HAP-1 (cell line): Measurements from ENCODE around the gene TWF2.
A peak's percentile ranks its signal among the peaks of the same experiment; 100 is the strongest.

Experiments used
- DNase-seq, 2 experiments: peaks; one replicate each; pipeline ENCODE4 v3.0.0-alpha.2; 2016 to 2020; ENCODE audit warnings: low spot score in 2 of 2
- H3K27me3 ChIP-seq: fragments of 250-450 bp; sonication (Bioruptor Pico); 2 replicates; pipeline ENCODE4 v1.5.1; 2020; ENCODE audit warnings: low read depth, mild to moderate bottlenecking, moderate library complexity
- H3K36me3 ChIP-seq: fragments of 250-450 bp; sonication (Bioruptor Pico); replicated peaks from 2 replicates; pipeline ENCODE4 v1.5.1; 2020; ENCODE audit warnings: mild to moderate bottlenecking
- H3K4me1 ChIP-seq: fragments of 250-450 bp; sonication (Bioruptor Pico); 2 replicates; pipeline ENCODE4 v1.5.1; 2020; ENCODE audit warnings: mild to moderate bottlenecking
- H3K4me3 ChIP-seq: fragments of 250-450 bp; sonication (Bioruptor Pico); 2 replicates; pipeline ENCODE4 v1.5.1; 2020; ENCODE audit warnings: mild to moderate bottlenecking, moderate library complexity
- H3K9me3 ChIP-seq: fragments of 250-450 bp; sonication (Bioruptor Pico); 2 replicates; pipeline ENCODE4 v1.5.1; 2020; ENCODE audit warnings: mild to moderate bottlenecking, moderate library complexity
- in situ Hi-C: fragments of 300-500 bp; cut with MboI; formaldehyde crosslinking; loops from 3 replicates; pipeline ENCODE4 v1.14.3; 2020; ENCODE audit warnings: low sequenced_read_pairs, inconsistent platforms, mixed read lengths

TWF2 gene

DNA sequence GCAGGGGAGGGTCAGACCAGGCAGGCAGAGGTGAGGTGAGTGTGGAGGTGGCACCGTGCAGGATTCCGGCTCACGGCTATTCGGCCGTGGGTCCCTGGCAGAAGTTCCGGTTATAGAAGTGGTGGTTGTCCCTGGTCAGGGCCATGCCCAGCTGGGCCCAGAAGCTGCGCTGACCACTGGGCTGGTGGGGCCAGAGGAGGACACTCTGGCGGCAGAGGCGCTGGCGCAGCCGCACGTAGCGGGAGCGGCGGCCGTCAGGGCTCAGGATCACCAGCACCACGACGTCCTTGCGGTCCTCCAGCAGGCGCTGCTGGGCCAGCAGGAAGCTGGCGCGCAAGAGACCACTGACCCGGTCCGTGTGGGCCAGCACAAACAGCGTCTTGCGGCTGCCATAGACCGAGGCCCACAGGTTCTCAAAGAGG, 17.8 kb downstream of the TWF2 start:
- DNase-seq: no peak
- Histone ChIP-seq H3K36me3 (no peaks in the 10 kb centered on the region), H3K4me1 (no peaks in the 10 kb centered on the region), H3K27me3 (no peaks in the 10 kb centered on the region), H3K9me3 (no peaks in the 10 kb centered on the region), H3K4me3 (no peak overlapping the region)
- in situ Hi-C loops: no loop called here

GRCh38 chr3:52220380-52221026, 18.5 kb downstream of the TWF2 start:
- DNase-seq: peak; percentile 67 to 94
- H3K4me3 ChIP-seq: no peak overlapping the region
- in situ Hi-C loops: no loop called here
- no peaks in the 10 kb centered on the region for H3K9me3 ChIP-seq
- H3K27me3 ChIP-seq: no peaks in the 10 kb centered on the region
- no peaks in the 10 kb centered on the region for H3K4me1 ChIP-seq
- no peaks in the 10 kb centered on the region for H3K36me3 ChIP-seq

DNA sequence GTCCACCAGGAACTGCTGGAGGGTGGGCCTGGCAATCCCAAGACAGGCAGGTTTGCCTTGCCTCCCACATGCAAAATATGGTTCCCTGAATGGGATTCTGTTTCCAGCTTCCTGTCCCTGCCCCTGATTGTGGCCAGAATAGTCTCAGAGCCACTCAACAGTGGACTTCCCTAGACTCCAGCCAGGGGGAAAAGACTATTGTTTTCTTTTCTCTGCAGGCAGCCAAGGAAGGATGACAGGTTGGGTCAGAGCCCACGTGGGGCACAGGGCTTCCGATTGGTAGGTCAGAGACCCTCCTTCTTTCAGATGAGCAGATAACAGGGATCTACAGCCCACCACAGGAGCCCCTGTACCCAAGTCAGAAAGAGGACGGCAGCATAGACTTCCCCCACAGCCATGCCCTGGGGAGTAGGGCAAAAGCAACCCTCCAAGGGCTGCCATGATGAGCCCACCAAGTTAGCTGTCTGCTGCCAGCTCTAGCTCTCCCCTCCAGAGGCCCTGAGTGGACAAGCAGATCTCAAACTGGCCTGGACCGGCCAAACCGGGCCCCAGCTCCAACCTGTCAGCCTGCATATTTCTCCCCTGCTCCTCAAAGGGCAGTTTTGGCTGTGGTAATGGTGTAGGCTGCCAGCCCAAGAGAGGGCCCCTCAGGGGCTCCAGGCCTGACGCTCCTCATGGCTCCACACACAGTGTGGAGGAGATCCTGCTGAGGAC, 19.9 kb downstream of the TWF2 start:
- Histone ChIP-seq H3K36me3 (peaks cover 12% of the 10 kb centered on the region), H3K4me3 (no peak overlapping the region), H3K27me3 (no peaks in the 10 kb centered on the region), H3K4me1 (no peaks in the 10 kb centered on the region), H3K9me3 (no peaks in the 10 kb centered on the region)
- in situ Hi-C loops: no loop called here
- no peak for DNase-seq

DNA sequence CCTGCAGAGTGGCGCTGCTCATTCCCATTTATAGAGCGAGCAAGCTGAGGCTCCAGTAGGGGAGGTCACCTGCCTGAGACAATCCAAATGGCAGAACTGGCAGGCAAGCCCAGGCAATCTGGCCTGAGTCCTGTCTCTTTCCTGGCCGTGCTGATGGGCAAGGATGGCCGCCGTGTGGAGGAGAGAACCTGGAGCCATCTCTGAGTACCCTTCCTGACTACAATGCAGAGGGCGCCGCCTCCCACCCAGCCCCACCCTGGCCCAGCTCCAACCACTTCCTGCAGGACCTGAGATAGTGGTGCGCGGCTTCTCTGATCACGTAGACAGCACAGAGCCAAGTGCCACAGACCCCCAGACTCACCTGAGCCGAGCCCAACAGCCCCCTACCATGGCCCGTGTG, 20.5 kb downstream of the TWF2 start:
- no peaks in the 10 kb centered on the region for H3K4me1 ChIP-seq
- no peaks in the 10 kb centered on the region for H3K9me3 ChIP-seq
- H3K36me3 ChIP-seq: peaks cover 18% of the 10 kb centered on the region
- in situ Hi-C loops: no loop called here
- DNase-seq: no peak
- H3K27me3 ChIP-seq: no peaks in the 10 kb centered on the region
- H3K4me3 ChIP-seq: no peak overlapping the region

- Histone ChIP-seq H3K27me3 (no peaks in the 10 kb centered on the region), H3K9me3 (no peaks in the 10 kb centered on the region), H3K4me3 (no peak overlapping the region), H3K4me1 (no peaks in the 10 kb centered on the region), H3K36me3 (peaks cover 23% of the 10 kb centered on the region)
- DNase-seq: no peak
- in situ Hi-C loops: no loop called here
Measured at GRCh38 chr3:52218026-52218425, 20.9 kb downstream of the TWF2 start.

GRCh38 chr3:52217409-52217805, 21.6 kb downstream of the TWF2 start:
- in situ Hi-C loops: no loop called here
- no peaks in the 10 kb centered on the region for H3K4me1 ChIP-seq
- peaks cover 28% of the 10 kb centered on the region for H3K36me3 ChIP-seq
- H3K4me3 ChIP-seq: no peak overlapping the region
- no peaks in the 10 kb centered on the region for H3K9me3 ChIP-seq
- no peak for DNase-seq
- H3K27me3 ChIP-seq: no peaks in the 10 kb centered on the region

- H3K9me3 ChIP-seq: no peaks in the 10 kb centered on the region
- in situ Hi-C loops: no loop called here
- H3K4me1 ChIP-seq: no peaks in the 10 kb centered on the region
- H3K4me3 ChIP-seq: no peak overlapping the region
- peaks cover 34% of the 10 kb centered on the region for H3K36me3 ChIP-seq
- H3K27me3 ChIP-seq: no peaks in the 10 kb centered on the region
- no peak for DNase-seq
Measured at GRCh38 chr3:52216585-52217408, 22.2 kb downstream of the TWF2 start.

- in situ Hi-C loops: no loop called here
- H3K36me3 ChIP-seq: peaks cover 48% of the 10 kb centered on the region
Measured at GRCh38 chr3:52215351-52215750, 23.6 kb downstream of the TWF2 start.

GRCh38 chr3:52213901-52214300, 25.1 kb downstream of the TWF2 start:
- Histone ChIP-seq H3K36me3 (peaks cover 63% of the 10 kb centered on the region), H3K27me3 (no peaks in the 10 kb centered on the region), H3K9me3 (no peaks in the 10 kb centered on the region), H3K4me3 (no peak overlapping the region), H3K4me1 (no peaks in the 10 kb centered on the region)
- in situ Hi-C loops: no loop called here
- no peak for DNase-seq

More at GRCh38 chr3:52215351-52215750, 23.6 kb downstream of the TWF2 start:
- no peaks in the 10 kb centered on the region for H3K4me1 ChIP-seq
- DNase-seq: no peak
- H3K4me3 ChIP-seq: no peak overlapping the region
- H3K9me3 ChIP-seq: no peaks in the 10 kb centered on the region
- H3K27me3 ChIP-seq: no peaks in the 10 kb centered on the region

GRCh38 chr3:52213005-52213404, 26.0 kb downstream of the TWF2 start:
- no peak for DNase-seq
- Histone ChIP-seq H3K4me1 (no peaks in the 10 kb centered on the region), H3K36me3 (peaks cover 72% of the 10 kb centered on the region), H3K27me3 (no peaks in the 10 kb centered on the region), H3K4me3 (no peak overlapping the region), H3K9me3 (no peaks in the 10 kb centered on the region)
- in situ Hi-C loops: no loop called here

DNA sequence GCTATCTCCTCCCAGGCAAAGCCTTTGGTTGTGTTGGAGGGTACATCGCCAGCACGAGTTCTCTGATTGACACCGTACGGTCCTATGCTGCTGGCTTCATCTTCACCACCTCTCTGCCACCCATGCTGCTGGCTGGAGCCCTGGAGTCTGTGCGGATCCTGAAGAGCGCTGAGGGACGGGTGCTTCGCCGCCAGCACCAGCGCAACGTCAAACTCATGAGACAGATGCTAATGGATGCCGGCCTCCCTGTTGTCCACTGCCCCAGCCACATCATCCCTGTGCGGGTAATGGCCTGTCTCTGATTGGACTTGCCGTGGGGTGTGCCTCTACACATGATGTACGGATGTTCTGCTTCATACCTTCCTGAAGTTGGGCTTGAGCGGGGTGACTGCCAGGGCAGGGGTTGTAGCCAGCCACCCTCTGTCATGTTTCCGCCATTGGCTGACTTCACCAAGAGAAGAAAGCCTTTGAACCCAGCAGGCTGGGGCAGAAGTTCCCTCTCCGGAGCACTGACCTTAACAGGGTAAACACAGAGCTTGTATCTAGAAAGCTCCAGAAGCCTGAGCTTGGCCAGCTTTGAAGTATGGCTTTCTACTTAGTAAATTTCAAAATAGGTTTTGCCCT, 27.6 kb downstream of the TWF2 start:
- DNase-seq: no peak
- peaks cover 83% of the 10 kb centered on the region for H3K36me3 ChIP-seq
- no peaks in the 10 kb centered on the region for H3K9me3 ChIP-seq
- no peak overlapping the region for H3K4me3 ChIP-seq
- no peaks in the 10 kb centered on the region for H3K4me1 ChIP-seq
- H3K27me3 ChIP-seq: no peaks in the 10 kb centered on the region
- in situ Hi-C loops: no loop called here

DNA sequence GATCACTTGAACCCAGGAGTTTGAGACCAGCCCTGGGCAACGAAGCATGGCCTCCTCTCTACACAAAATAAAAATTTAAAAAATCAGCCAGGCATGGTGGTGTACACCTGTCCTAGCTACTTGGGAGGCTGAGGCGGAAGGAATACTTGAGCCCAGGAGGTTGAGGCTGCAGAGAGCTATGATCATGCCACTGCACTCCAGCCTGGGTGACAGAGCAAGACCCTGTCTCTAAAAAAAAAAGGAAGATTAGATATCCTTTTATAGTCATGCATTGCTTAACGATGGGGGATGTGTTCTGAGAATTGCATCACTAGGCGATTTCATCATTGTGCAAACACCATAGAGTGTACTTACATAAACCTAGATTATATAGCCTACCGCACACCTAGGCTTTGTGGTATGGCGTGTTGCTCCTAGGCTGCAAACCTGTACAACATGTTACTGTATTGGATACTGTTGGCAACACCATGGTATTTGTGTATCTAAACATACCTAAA, 28.4 kb downstream of the TWF2 start:
- no peaks in the 10 kb centered on the region for H3K9me3 ChIP-seq
- DNase-seq: no peak
- in situ Hi-C loops: no loop called here
- peaks cover 90% of the 10 kb centered on the region for H3K36me3 ChIP-seq
- H3K4me1 ChIP-seq: no peaks in the 10 kb centered on the region
- H3K27me3 ChIP-seq: no peaks in the 10 kb centered on the region
- no peak overlapping the region for H3K4me3 ChIP-seq

DNA sequence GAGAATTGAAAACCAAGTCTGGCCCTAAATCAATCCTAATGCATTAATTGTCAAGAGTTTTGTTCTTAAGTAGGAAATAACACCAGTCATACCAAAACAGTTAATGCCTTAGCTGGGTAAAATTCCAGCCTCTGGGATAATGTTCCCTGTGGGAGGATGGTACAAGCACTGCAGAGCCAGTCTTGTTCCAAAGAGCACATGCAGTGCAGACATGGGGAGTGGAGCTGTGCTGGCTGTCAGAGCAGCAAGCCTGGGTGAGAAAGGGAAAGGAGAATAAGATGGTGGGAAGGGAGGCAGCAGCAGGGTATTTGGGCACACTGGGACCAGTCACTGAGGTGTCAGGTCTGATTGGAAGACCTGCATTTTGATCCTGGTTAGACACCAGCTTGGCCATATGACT, 28.9 kb downstream of the TWF2 start:
- no peak for DNase-seq
- H3K4me1 ChIP-seq: no peaks in the 10 kb centered on the region
- H3K27me3 ChIP-seq: no peaks in the 10 kb centered on the region
- no peak overlapping the region for H3K4me3 ChIP-seq
- peaks cover 93% of the 10 kb centered on the region for H3K36me3 ChIP-seq
- H3K9me3 ChIP-seq: no peaks in the 10 kb centered on the region
- in situ Hi-C loops: no loop called here
